Vagina (tissue), 2 donors: ENCODE results near the gene CFAP20.

Experiments
- POLR2AphosphoS5 ChIP-seq, 2 donors: sonication (generic); formaldehyde crosslinking; IDR thresholded peaks; one replicate each; pipeline ENCODE4 v1.9.0; 2017; ENCODE audit warnings: antibody characterized with exemption in 2 of 2, mild to moderate bottlenecking in 2 of 2, low read depth in 1 of 2; ENCODE audit not compliant: insufficient read depth in 1 of 2
- TF ChIP-seq, protein P1 (sequence below), 3 experiments: fragments of 450-650 bp in 2 of 3; fragments of 200-600 bp in 1 of 3; sonication (generic) in 1 of 3; IDR thresholded peaks; one replicate each; pipeline ENCODE4 v1.5.1; 2017 to 2019; ENCODE audit warnings: antibody characterized with exemption in 3 of 3, mild to moderate bottlenecking in 2 of 3, moderate library complexity in 2 of 3

DNA sequence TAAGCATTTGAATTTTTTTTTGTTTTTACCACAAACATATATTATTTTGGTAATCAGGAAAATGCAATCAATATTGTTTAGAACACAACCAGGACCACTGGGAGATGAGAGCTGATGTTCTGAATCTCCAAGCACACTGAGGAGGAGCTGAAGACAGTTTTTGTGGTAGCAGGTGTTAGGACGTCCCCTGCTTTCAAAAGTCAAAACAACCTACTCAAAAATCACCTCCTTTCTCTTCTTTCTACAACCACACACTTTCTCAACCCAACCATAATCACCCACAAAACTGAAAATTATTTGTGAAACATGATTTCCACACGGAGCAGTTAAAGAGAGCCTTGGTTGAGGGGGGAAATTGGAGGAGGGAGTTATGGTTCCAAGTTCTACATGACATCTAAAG, 26.7 kb upstream of the CFAP20 start:
- TF ChIP-seq, protein P1, sequence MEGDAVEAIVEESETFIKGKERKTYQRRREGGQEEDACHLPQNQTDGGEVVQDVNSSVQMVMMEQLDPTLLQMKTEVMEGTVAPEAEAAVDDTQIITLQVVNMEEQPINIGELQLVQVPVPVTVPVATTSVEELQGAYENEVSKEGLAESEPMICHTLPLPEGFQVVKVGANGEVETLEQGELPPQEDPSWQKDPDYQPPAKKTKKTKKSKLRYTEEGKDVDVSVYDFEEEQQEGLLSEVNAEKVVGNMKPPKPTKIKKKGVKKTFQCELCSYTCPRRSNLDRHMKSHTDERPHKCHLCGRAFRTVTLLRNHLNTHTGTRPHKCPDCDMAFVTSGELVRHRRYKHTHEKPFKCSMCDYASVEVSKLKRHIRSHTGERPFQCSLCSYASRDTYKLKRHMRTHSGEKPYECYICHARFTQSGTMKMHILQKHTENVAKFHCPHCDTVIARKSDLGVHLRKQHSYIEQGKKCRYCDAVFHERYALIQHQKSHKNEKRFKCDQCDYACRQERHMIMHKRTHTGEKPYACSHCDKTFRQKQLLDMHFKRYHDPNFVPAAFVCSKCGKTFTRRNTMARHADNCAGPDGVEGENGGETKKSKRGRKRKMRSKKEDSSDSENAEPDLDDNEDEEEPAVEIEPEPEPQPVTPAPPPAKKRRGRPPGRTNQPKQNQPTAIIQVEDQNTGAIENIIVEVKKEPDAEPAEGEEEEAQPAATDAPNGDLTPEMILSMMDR (IDR thresholded peaks at IDR 0.05), result no peak
- TF ChIP-seq POLR2AphosphoS5 (IDR thresholded peaks at IDR 0.05; ENCODE audit: insufficient read depth in 1 of 2, low read depth in 1 of 2), result no peak
